ENCODE data around the gene ZNF831.

The ZNF831 gene

GRCh38 chr20:59149678-59150504, 13.7 kb upstream of the ZNF831 start:
- no peak overlapping the region for H3K4me3 ChIP-seq (ENCODE audit: low read depth, low read length)
- no peak for DNase-seq (ENCODE audit: low read depth)
- no peak for TF ChIP-seq CTCF (IDR thresholded peaks at IDR 0.05; ENCODE audit: low read depth, low read length, missing control alignments)

GRCh38 chr20:59150821-59151251, 12.8 kb upstream of the ZNF831 start:
- DNase-seq (ENCODE audit: low read depth), result no peak
- H3K4me3 ChIP-seq (ENCODE audit: low read depth, low read length), result no peak overlapping the region
- no peak for TF ChIP-seq CTCF (IDR thresholded peaks at IDR 0.05; ENCODE audit: low read depth, low read length, missing control alignments)

GRCh38 chr20:59151391-59151790, 12.2 kb upstream of the ZNF831 start:
- DNase-seq (ENCODE audit: low read depth), result no peak
- H3K4me3 ChIP-seq (ENCODE audit: low read depth, low read length), result no peak overlapping the region
- no peak for TF ChIP-seq CTCF (IDR thresholded peaks at IDR 0.05; ENCODE audit: low read depth, low read length, missing control alignments)

GRCh38 chr20:59151820-59152219, 11.8 kb upstream of the ZNF831 start:
- no peak for DNase-seq (ENCODE audit: low read depth)
- TF ChIP-seq CTCF (IDR thresholded peaks at IDR 0.05; ENCODE audit: low read depth, low read length, missing control alignments), result no peak
- H3K4me3 ChIP-seq (ENCODE audit: low read depth, low read length), result no peak overlapping the region

- no peak overlapping the region for H3K4me3 ChIP-seq (ENCODE audit: low read depth, low read length)
- TF ChIP-seq CTCF (IDR thresholded peaks at IDR 0.05; ENCODE audit: low read depth, low read length, missing control alignments), result no peak
- no peak for DNase-seq (ENCODE audit: low read depth)
Observed at GRCh38 chr20:59152559-59153354, 10.9 kb upstream of the ZNF831 start.

- no peak overlapping the region for H3K4me3 ChIP-seq (ENCODE audit: low read depth, low read length)
- no peak for DNase-seq (ENCODE audit: low read depth)
- no peak for TF ChIP-seq CTCF (IDR thresholded peaks at IDR 0.05; ENCODE audit: low read depth, low read length, missing control alignments)
Observed at GRCh38 chr20:59153355-59153681, 10.3 kb upstream of the ZNF831 start.

All from GM12864 (cell line).